T-cell (primary cell): ENCODE data around the gene PROX2. TPM values are rescaled to one million over a fixed set of nuclear protein-coding genes. Genes with fewer than 3 reads are reported as not detected.

ENCODE experiments used
- ATAC-seq, 4 experiments: fragments of 200-7000 bp in 3 of 4; fragments of 150-1000 bp in 1 of 4; cut with Tn5 transposase; replicated peaks in 1 of 4; 1 replicate in 3 of 4; 2 replicates in 1 of 4; pipeline ENCODE4 v1.10.0; 2021; ENCODE audit warnings: moderate library complexity in 3 of 4, mild to moderate bottlenecking in 2 of 4, moderate number of reproducible peaks in 1 of 4
- CTCF ChIA-PET, 2 donors: fragments of 300-600 bp; sonication (Branson Sonifier 250); formaldehyde crosslinking; loops; one replicate each; lab custom pipeline; 2022; ENCODE audit warnings: antibody characterized with exemption in 2 of 2; lab: Charles Lee
- POLR2A ChIA-PET, 2 donors: fragments of 300-600 bp; sonication (Branson Sonifier 250); formaldehyde crosslinking; loops; one replicate each; lab custom pipeline; 2022; ENCODE audit warnings: antibody characterized with exemption in 2 of 2; lab: Charles Lee
- DNase-seq, 35 experiments: peaks; one replicate each; pipeline versions ENCODE4 v3.0.0 to v3.0.0-alpha.2; 2013 to 2023
- H3K27ac ChIP-seq: one replicate; pipeline ENCODE4 v1.5.1; 2013; ENCODE audit warnings: low read length
- H3K27me3 ChIP-seq, 2 experiments: replicated peaks in 1 of 2; 1 replicate in 1 of 2; 2 replicates in 1 of 2; pipeline versions ENCODE4 v1.6.1 to v1.7.0; 2013; ENCODE audit warnings: low read length in 1 of 2, mixed read lengths in 1 of 2; ENCODE audit not compliant: control insufficient read depth in 2 of 2, insufficient read depth in 2 of 2; ENCODE audit errors: extremely low read depth in 1 of 2
- H3K36me3 ChIP-seq, 2 donors: 1 replicate in 1 of 2; 2 replicates in 1 of 2; pipeline versions ENCODE4 v1.6.1 to v1.7.0; 2013; ENCODE audit warnings: low read length in 1 of 2; ENCODE audit not compliant: control insufficient read depth in 2 of 2, insufficient read depth in 1 of 2; ENCODE audit errors: extremely low read depth in 1 of 2
- H3K4me1 ChIP-seq, 2 experiments: 1 replicate in 1 of 2; 2 replicates in 1 of 2; pipeline versions ENCODE4 v1.6.1 to v1.7.0; 2013; ENCODE audit warnings: low read length in 2 of 2, mixed read lengths in 1 of 2; ENCODE audit not compliant: insufficient read depth in 2 of 2, control insufficient read depth in 1 of 2; ENCODE audit errors: extremely low read depth in 1 of 2
- H3K4me3 ChIP-seq, 2 donors: 1 replicate in 1 of 2; 2 replicates in 1 of 2; pipeline versions ENCODE4 v1.5.1 to v1.7.0; 2013; ENCODE audit warnings: mild to moderate bottlenecking in 2 of 2, low read length in 1 of 2, moderate library complexity in 1 of 2; ENCODE audit not compliant: control insufficient read depth in 1 of 2; ENCODE audit errors: extremely low read depth in 1 of 2
- H3K9me3 ChIP-seq: 2 replicates; pipeline ENCODE4 v1.7.0; 2013
- H3K27ac Mint-ChIP-seq, 2 donors: one replicate each; pipeline ENCODE4 v1.8.0; 2020 to 2021; ENCODE audit warnings: mild to moderate bottlenecking in 2 of 2, mixed read lengths in 2 of 2
- H3K27me3 Mint-ChIP-seq, 2 donors: one replicate each; pipeline ENCODE4 v1.8.0; 2021 to 2022; ENCODE audit warnings: mixed read lengths in 2 of 2
- H3K36me3 Mint-ChIP-seq: one replicate; pipeline ENCODE4 v1.8.0; 2021; ENCODE audit warnings: mixed read lengths
- H3K4me1 Mint-ChIP-seq, 3 donors: one replicate each; pipeline ENCODE4 v1.8.0; 2020 to 2022; ENCODE audit warnings: mixed read lengths in 3 of 3, mild to moderate bottlenecking in 1 of 3
- H3K4me3 Mint-ChIP-seq, 3 donors: one replicate each; pipeline ENCODE4 v1.8.0; 2020 to 2022; ENCODE audit warnings: mild to moderate bottlenecking in 3 of 3, mixed read lengths in 3 of 3, moderate library complexity in 3 of 3
- H3K9me3 Mint-ChIP-seq, 3 donors: one replicate each; pipeline ENCODE4 v1.8.0; 2020 to 2022; ENCODE audit warnings: mixed read lengths in 3 of 3
- WGBS: methylation state at CpG from one replicate; pipeline ENCODE4 v1.1.5; 2013; ENCODE audit warnings: missing lambda C conversion rate; ENCODE audit not compliant: insufficient coverage; 5-methylcytosine and 5-hydroxymethylcytosine counted together
- total RNA-seq, 35 experiments: library from RNA in 6 of 35; stranded (reverse) in 6 of 35; fragments of 120-200 nt in 1 of 35; gene quantifications; one replicate each; pipeline versions ENCODE4 v1.2.1 to v1.2.4 and lab custom pipeline; 2013 to 2026

Gene PROX2
- total RNA-seq, 5 donors from 2014 or later (not counting 1 experiment from before 2014, with no cell fraction given): 0.10 to 0.12 TPM; not detected in 3

DNA sequence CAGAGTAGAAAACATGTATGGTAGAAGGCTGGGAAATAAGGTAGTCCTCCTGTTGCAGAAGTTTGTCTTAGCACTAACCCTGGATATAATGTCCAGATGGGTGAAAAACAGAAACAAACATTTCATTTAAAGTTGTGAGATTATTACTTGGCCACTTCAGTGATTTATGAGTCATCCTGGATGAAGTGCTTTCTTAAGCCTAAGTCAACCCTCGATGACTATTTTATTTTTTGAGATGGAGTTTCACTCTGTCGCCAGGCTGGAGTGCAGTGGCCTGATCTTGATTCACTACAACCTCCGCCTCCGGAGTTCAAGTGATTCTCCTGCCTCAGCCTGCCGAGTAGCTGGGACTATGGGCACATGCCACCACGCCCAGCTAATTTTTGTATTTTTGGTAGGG is 15.9 kb upstream of the PROX2 start:
- POLR2A ChIA-PET: interaction anchor here in 1 of 2 donors (0.8 kb wide), 1 partner anchor 14 kb away, joined by 3 read pairs; no protein-coding TSS in a partner anchor
- Mint-ChIP-seq H3K27ac (peak overlapping the region in 1 of 2 donors; percentile 16), H3K4me3 (no peak overlapping the region)

DNA sequence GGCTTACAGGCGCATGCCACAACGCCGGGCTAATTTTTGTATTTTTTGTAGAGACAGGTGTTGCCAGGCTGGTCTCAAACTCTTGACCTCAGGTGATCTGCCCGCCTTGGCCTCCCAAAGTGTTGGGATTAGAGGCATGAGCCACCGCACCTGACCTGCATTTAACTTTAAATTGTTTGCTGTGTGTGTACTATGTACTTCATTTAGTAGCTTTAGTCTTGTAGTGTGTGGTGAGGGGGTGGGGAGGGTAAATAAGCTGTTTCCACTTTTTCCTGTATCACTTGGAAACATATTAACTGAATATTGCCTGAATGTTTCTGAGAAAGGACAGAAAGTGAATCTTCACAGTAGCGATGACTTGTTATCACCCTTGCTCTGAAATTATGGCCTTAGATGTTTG is 14.3 kb upstream of the PROX2 start:
- Histone ChIP-seq H3K36me3 (peaks cover 5 to 76% of the 10 kb centered on the region in 2 donors), H3K9me3 (no peaks in the 10 kb centered on the region), H3K4me3 (no peak overlapping the region), H3K27ac (no peak overlapping the region), H3K4me1 (peaks cover 4 to 20% of the 10 kb centered on the region in 2 experiments), H3K27me3 (no peaks in the 10 kb centered on the region)
- ChIA-PET CTCF (interaction anchor here in 1 of 2 donors (0.8 to 2.7 kb wide), 4 partner anchors 7 to 30 kb away, joined by 3 to 13 read pairs (median 7); no protein-coding TSS in a partner anchor), POLR2A (no interaction called here)
- Mint-ChIP-seq H3K27ac (no peak overlapping the region), H3K9me3 (no peaks in the 10 kb centered on the region), H3K36me3 (peaks cover 50% of the 10 kb centered on the region), H3K4me1 (peaks cover 30 to 40% (median 31%) of the 10 kb centered on the region in 3 donors), H3K27me3 (no peaks in the 10 kb centered on the region), H3K4me3 (no peak overlapping the region)
- ATAC-seq: no peak
- DNase-seq: no peak
- WGBS: 100% methylated on average over 3 of the region's 6 CpGs

More for the DNA sequence above, 15.9 kb upstream of the PROX2 start:
- Histone ChIP-seq H3K27ac (no peak overlapping the region), H3K4me1 (peaks cover 4 to 8% of the 10 kb centered on the region in 2 experiments), H3K36me3 (peaks cover 12 to 83% of the 10 kb centered on the region in 2 donors), H3K27me3 (no peaks in the 10 kb centered on the region), H3K4me3 (no peak overlapping the region), H3K9me3 (no peaks in the 10 kb centered on the region)
- H3K9me3 Mint-ChIP-seq: no peaks in the 10 kb centered on the region
- H3K4me1 Mint-ChIP-seq: peaks cover 15 to 24% (median 16%) of the 10 kb centered on the region in 3 donors
- CTCF ChIA-PET: interaction anchor here (0.6 to 1.3 kb wide), 2 partner anchors 9 to 395 kb away, joined by 3 to 4 read pairs; no protein-coding TSS in a partner anchor
- H3K36me3 Mint-ChIP-seq: peaks cover 53% of the 10 kb centered on the region
- no peak for ATAC-seq
- no peaks in the 10 kb centered on the region for H3K27me3 Mint-ChIP-seq
- DNase-seq: no peak
- WGBS: 96% methylated on average over 5 of the region's 6 CpGs

DNA sequence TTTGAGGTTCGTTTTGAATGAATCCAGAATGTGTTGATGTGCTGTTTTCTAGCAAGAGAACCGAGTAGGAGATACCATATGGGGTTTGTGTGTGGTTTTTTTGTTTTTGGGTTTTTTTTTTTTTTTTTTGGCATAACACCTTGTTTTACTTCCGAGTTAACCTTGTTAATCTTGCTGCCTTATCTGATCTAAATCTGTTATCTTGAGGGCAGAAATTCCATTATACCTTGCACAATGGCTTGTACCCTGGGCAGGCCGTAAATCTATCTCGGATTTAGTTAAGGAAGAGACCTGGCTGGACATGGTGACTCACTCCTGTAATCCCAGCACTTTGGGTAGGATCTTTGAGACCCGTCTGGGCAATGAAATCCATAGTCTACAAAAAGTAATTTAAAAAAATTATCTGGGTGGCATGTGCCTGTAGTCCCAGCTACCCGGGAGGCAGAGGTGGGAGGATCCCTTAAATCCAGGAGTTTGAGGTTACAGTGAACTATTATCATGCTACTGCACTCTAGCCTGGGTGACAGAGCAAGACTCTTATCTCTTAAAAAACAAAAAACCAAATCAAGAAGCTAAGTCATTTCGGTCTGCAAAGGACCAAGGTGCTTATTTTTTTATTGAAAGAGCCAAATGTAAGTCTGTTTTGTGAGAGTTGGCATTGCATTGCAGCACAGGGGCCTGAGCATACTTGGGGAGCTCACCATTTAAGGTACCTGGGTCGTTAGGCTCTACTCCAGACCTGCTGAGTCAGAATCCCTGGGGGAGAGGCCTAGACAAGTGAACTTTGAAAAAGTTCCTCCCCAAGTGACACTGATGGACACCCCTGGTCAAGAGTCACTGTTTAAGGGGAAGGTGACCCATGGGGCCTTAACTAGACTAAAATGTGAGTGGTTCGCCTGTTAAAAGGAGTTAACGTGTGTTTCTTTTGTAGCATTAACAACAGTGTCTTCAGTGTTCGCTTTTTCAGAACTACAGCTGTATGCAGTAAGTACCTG is 12.5 kb upstream of the PROX2 start:
- peak overlapping the region; percentile 9 for H3K27ac ChIP-seq
- H3K4me1 ChIP-seq: peaks cover 11 to 36% of the 10 kb centered on the region in 2 experiments
- 100% methylated on average over 2 of the region's 12 CpGs for WGBS
- Mint-ChIP-seq H3K4me3 (peak overlapping the region in 1 of 3 donors; percentile 21), H3K27ac (peak overlapping the region; percentile 55 to 86), H3K9me3 (no peaks in the 10 kb centered on the region), H3K4me1 (peaks cover 48 to 53% (median 49%) of the 10 kb centered on the region in 3 donors), H3K27me3 (no peaks in the 10 kb centered on the region), H3K36me3 (peaks cover 43% of the 10 kb centered on the region)
- ATAC-seq (peak in 2 of 4 experiments; percentile 12 to 20), DNase-seq (no peak)
- H3K27me3 ChIP-seq: no peaks in the 10 kb centered on the region
- no peaks in the 10 kb centered on the region for H3K9me3 ChIP-seq
- H3K4me3 ChIP-seq: no peak overlapping the region
- CTCF ChIA-PET: interaction anchor here (0.8 to 2.7 kb wide), 4 partner anchors 10 to 678 kb away, joined by 4 to 9 read pairs (median 5); no protein-coding TSS in a partner anchor
- POLR2A ChIA-PET: interaction anchor here in 1 of 2 donors (0.7 kb wide), 1 partner anchor 426 kb away, joined by 6 read pairs; no protein-coding TSS in a partner anchor
- H3K36me3 ChIP-seq: peaks cover 11 to 61% of the 10 kb centered on the region in 2 donors

DNA sequence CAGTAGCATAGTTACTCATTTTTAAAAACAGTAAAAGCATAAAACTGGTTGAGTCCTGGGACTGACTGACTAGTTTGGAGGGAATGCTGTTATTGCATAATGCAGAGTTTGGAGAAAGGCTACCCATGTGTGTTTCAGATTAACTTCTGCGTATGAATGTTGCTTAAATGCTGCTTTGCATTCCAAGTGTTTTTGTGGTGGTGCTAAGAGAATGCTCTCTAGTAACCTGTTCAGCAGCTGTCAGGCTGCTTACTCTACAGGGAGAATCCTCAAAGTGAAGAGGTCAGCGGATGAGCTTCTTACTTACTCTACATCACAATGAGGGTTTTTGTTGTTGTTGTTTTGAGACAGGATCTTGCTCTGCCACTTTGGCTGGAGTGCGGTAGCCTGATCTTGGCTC is 10.1 kb upstream of the PROX2 start:
- Mint-ChIP-seq H3K4me3 (peak overlapping the region in 1 of 3 donors; percentile 15), H3K36me3 (peaks cover 27% of the 10 kb centered on the region), H3K9me3 (no peaks in the 10 kb centered on the region), H3K4me1 (peaks cover 65 to 69% (median 68%) of the 10 kb centered on the region in 3 donors), H3K27me3 (no peaks in the 10 kb centered on the region), H3K27ac (peak overlapping the region; percentile 55 to 81)
- ATAC-seq (no peak), DNase-seq (no peak)
- H3K27ac ChIP-seq: no peak overlapping the region
- ChIA-PET POLR2A (no interaction called here), CTCF (no interaction called here)
- H3K4me3 ChIP-seq: no peak overlapping the region
- no CpG with 5 or more reads among the region's 3 CpGs for whole genome bisulfite sequencing
- peaks cover 8 to 37% of the 10 kb centered on the region in 2 donors for H3K36me3 ChIP-seq
- H3K4me1 ChIP-seq: peaks cover 19 to 53% of the 10 kb centered on the region in 2 experiments
- no peaks in the 10 kb centered on the region for H3K27me3 ChIP-seq
- no peaks in the 10 kb centered on the region for H3K9me3 ChIP-seq

DNA sequence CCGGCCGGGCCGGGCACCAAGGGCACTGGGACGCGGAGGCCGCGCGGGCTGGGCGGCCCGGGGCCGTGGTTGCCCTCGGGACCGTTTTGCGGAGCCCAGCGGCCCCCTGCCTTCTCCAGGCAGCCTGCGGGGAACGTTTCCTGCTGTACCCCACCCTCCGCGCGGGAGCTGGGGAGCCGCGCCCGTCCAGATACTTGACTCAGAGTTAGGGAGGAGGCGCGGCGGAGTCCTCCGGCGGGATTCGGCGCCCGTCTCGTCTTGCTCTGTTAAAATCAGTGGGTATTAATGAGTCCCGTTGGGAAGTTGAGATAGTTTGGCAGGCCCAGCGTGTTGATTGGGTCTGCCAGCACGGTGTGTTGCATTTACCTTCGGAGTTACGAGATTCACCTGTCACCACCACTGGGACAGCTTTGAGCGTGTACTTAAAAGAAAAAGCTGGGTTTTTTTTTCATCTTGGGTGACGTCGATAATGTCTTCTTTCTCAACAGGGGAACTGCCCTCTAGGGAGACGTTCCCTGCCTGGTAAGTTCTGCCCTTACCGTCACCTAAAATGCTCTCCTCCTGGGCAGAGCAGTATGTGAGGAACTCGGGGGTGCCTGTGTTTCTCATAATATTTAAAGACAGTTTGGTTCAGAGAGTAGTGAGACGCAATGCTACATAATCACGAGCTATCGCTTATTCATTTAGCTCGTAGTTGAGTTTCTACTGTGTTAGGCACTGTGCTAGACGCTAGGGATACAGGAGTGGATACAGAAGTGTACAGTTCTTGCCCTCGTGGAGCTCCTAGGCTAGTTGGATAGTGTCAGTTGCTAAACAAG is 6.4 kb upstream of the PROX2 start:
- Histone ChIP-seq H3K4me1 (peaks cover 15 to 51% of the 10 kb centered on the region in 2 experiments), H3K27ac (peak overlapping the region; percentile 89), H3K9me3 (no peaks in the 10 kb centered on the region), H3K36me3 (peaks cover 6 to 15% of the 10 kb centered on the region in 2 donors), H3K4me3 (peak overlapping the region; percentile 92 to 94), H3K27me3 (no peaks in the 10 kb centered on the region)
- Mint-ChIP-seq H3K27ac (peak overlapping the region; percentile 98), H3K36me3 (peaks cover 14% of the 10 kb centered on the region), H3K4me3 (peak overlapping the region; percentile 93 to 100 (median 97)), H3K4me1 (peaks cover 67 to 70% (median 69%) of the 10 kb centered on the region in 3 donors), H3K27me3 (no peaks in the 10 kb centered on the region), H3K9me3 (no peaks in the 10 kb centered on the region)
- WGBS: 2% methylated on average over 42 of the region's 49 CpGs
- ChIA-PET POLR2A (interaction anchor here (0.5 to 1.7 kb wide), 8 partner anchors 11 to 1987 kb away, joined by 3 to 9 read pairs (median 4); partner anchors contain the start of gene RPS6KL1 (in 1 of the 2)), CTCF (interaction anchor here (0.5 to 3.7 kb wide), 13 partner anchors 10 to 1650 kb away, joined by 3 to 31 read pairs (median 3); partner anchors contain the start of gene RPS6KL1 (in 1 of the 2))
- ATAC-seq (peak; percentile 64 to 77 (median 69)), DNase-seq (peak in 34 of 35 experiments; percentile 33 to 80 (median 49))
